H1 (cell line): Measurements from ENCODE around the gene SBK1. TPM values are rescaled to one million over a fixed set of nuclear protein-coding genes. Genes with fewer than 3 reads are reported as not detected.

Experiments
- ASH2L ChIP-seq: fragments of 200-600, 300-600 bp; sonication (generic); IDR thresholded peaks from one replicate; pipeline ENCODE4 v1.7.1; 2017; ENCODE audit warnings: low read length
- BACH1 ChIP-seq: IDR thresholded peaks from 2 replicates; pipeline ENCODE4 v1.6.1; 2012; ENCODE audit warnings: low read length, improper control_type of control experiment
- CBX5 ChIP-seq: fragments of 300-800, 300-1000 bp; sonication (generic); IDR thresholded peaks from 2 replicates; pipeline ENCODE4 v1.7.1; 2016; ENCODE audit warnings: antibody characterized with exemption, low read length, low read depth
- CREB1 ChIP-seq: IDR thresholded peaks from 2 replicates; pipeline ENCODE4 v1.6.1; 2012; ENCODE audit warnings: inconsistent platforms
- CTBP2 ChIP-seq: IDR thresholded peaks from 2 replicates; pipeline ENCODE4 v1.7.0; 2011; ENCODE audit warnings: borderline replicate concordance, mild to moderate bottlenecking, moderate library complexity, mixed read lengths, low read length; ENCODE audit not compliant: insufficient read depth, insufficient read length
- GABPA ChIP-seq: IDR thresholded peaks from 2 replicates; pipeline ENCODE4 v1.6.1; 2011; ENCODE audit warnings: mild to moderate bottlenecking, low read length, moderate library complexity, borderline replicate concordance; ENCODE audit not compliant: insufficient read depth
- KDM4A ChIP-seq: IDR thresholded peaks from one replicate; pipeline ENCODE4 v1.7.1; 2012; ENCODE audit warnings: low read depth, mild to moderate bottlenecking, moderate library complexity, low read length, inconsistent platforms; ENCODE audit not compliant: severe bottlenecking
- NRF1 ChIP-seq: IDR thresholded peaks from 2 replicates; pipeline ENCODE4 v1.6.1; 2011; ENCODE audit warnings: mild to moderate bottlenecking, low read depth, low read length, improper control_type of control experiment
- PHF8 ChIP-seq: fragments of 200-600 bp; sonication (generic); conservative IDR thresholded peaks from 2 replicates; pipeline ENCODE4 v1.7.1; 2012; ENCODE audit warnings: low read depth, mild to moderate bottlenecking, inconsistent platforms, low read length, moderate library complexity
- SAP30 ChIP-seq: fragments of 300-600 bp; sonication (generic); IDR thresholded peaks from 2 replicates; pipeline ENCODE4 v1.7.1; 2012; ENCODE audit warnings: low read length, moderate library complexity, mild to moderate bottlenecking, inconsistent platforms; ENCODE audit not compliant: insufficient read depth, insufficient replicate concordance
- SP1 ChIP-seq: IDR thresholded peaks from 2 replicates; pipeline ENCODE4 v1.6.1; 2011; ENCODE audit warnings: low read depth, low read length
- SP2 ChIP-seq: IDR thresholded peaks from 2 replicates; pipeline ENCODE4 v1.6.1; 2012; ENCODE audit warnings: mild to moderate bottlenecking, low read length, inconsistent platforms
- SRF ChIP-seq: IDR thresholded peaks from 2 replicates; pipeline ENCODE4 v1.6.1; 2011; ENCODE audit warnings: mild to moderate bottlenecking, low read depth, low read length, moderate library complexity
- TAF1 ChIP-seq: IDR thresholded peaks from 2 replicates; pipeline ENCODE4 v1.6.1; 2011; ENCODE audit warnings: mild to moderate bottlenecking, low read depth, low read length
- polyA plus RNA-seq, 7 experiments: library from polyadenylated mRNA; depleted of rRNA in 3 of 7; stranded (reverse) in 5 of 7; unstranded in 2 of 7; fragments of >200 nt in 5 of 7; fragments of 200-250 nt in 2 of 7; gene quantifications; 1 replicate in 5 of 7; 2 replicates in 1 of 7; 4 replicates in 1 of 7; pipeline versions ENCODE4 v1.2.1 to v1.2.3, GENCODE V29; 2011 to 2013; ENCODE audit warnings: missing spikeins in 2 of 7, mixed read lengths in 2 of 7
- total RNA-seq: library from RNA; stranded (reverse); fragmentation: NEBNext Ultra II Directional; extraction: Animal tissue kit (Norgen Biotek cat#: 25700); gene quantifications from 2 replicates; pipeline ENCODE4 v1.2.1, GENCODE V29; 2021

SBK1 gene
- total and polyA plus RNA-seq, 2 of the 8 experiments (the other 6 are each of a cell fraction or from before 2014, with no cell fraction given), result 18.2 to 73.9 TPM

DNA sequence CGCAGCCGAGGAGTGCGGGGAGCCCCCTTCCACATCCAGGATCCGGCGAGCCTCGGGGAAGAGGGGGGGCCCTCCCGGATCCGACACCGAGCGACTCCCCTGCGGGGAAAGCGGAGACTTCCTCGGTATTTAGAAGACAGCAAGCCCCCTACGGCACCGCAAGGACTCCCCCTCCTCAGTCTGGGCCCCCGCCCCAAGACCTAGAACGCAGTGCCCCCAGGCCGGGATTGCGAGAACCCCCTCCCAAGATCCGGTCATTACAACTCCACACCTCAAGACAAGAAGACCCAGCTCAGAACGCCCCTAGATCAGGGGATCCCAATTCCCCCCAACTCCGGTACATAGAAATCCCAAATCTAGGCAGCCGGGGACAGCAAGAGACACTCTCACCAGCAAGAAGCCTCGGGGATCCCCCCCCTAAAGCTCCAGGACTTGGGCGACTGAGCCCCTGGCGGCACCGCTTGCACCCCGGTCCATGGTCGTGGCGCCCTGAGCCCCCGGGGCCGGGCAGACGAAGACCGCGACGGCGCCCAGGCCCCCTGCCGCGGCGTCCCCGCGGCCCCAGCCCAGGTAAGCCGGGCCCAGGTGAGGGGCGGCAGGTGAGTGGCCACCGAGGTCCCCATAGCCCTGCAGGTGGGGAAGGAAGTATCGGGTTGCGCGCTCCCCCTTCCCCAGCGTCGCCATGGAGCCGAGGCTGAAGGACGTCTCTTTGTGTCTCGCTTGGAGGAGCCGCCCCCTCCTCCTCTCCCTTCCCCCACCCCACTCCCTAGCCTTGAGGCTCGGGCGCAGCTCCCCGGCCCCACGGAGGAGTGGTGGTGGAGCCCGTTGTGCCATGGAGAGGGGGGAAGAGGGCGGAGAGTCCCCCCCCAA, 641 bp downstream of the SBK1 start (continued):
- TF ChIP-seq SP1 (no peak), SP2 (no peak), KDM4A (peak; percentile 25), NRF1 (no peak), GABPA (no peak), ASH2L (no peak), CBX5 (no peak), TAF1 (peak; percentile 42), CREB1 (no peak; the same call in 1 of the 2 replicates), SAP30 (no peak), SRF (no peak), PHF8 (peak; percentile 57; the same call in 1 of the 2 replicates), CTBP2 (no peak), BACH1 (no peak)
